ENCODE results near the gene SASH1.

Gene SASH1

GRCh38 chr6:148461986-148462577 is 119.4 kb downstream of the SASH1 start:
- no peak for DNase-seq

- no peak for DNase-seq
Measured at GRCh38 chr6:148463671-148464070, 121.0 kb downstream of the SASH1 start.

DNA sequence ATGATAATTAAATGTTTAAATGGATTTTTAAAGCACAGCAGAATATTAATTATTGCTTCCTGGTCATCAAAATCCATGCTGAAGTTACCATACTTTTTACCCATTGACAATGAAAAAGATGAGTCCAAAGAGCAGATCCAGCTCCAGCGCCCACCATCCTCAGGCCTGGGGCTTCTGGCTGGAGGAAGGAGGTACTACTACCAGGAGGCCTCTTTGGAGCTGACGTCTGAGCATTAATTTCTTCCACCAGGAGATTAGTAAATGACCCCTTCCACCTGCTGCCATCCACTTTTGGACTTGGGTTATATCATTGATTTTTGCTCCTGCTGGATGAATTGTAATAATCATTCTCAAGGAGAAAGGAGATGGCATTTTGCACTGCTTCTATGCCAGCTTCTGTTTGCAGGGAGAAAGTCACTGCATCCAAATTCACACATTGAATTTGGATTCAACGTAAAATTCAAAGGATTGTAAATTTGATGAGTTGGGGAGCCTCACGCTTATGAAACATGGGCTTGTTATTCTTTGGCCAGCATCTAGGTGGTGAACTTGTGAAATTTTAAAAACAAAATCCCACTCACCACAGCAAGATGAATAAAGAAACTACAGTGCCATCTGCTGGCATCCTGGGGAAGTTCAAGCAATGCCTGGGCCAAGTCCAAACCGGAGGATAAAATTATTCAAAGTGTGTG is 121.8 kb downstream of the SASH1 start:
- DNase-seq = peak; percentile 70

DNA sequence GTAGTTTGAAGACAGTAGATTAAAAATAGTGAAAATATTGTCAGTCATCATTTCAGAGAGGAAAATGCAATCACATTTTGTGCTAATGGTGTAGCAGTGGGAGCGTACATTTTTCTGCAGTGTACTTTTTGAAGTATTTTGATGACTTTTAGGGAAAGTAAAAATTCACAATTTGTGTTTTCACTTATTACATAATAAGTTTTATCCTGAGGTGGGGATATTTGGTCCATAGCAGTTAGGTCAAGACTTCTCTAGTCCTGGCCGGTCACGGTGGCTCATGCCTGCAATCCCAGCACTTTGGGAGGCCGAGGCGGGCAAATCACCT is 122.3 kb downstream of the SASH1 start:
- no peak for DNase-seq

DNA sequence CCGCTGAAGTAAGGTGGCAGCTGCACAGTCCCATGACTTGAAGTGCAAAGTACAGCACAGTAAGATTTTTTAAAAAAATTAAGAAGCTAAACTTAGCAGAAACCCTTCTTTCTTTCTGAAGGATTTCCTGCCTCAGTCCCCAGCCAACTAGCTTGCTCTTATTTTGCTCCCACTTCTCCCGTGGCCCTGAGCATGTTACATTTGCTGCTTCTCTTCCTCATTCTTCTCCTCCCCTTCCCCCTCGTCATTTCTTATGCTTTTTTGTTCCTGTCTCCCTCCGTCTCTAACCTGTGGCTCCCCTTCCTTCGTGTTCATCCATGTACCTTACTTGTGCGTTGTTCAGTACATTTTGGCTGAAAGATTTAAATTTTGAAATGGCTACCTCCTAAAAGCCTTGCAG is 123.0 kb downstream of the SASH1 start:
- DNase-seq = no peak

- no peak for DNase-seq
Measured at GRCh38 chr6:148466158-148466557, 123.5 kb downstream of the SASH1 start.

GRCh38 chr6:148467926-148468325 is 125.3 kb downstream of the SASH1 start:
- DNase-seq = no peak

GRCh38 chr6:148470156-148470555 is 127.5 kb downstream of the SASH1 start:
- no peak for DNase-seq

DNA sequence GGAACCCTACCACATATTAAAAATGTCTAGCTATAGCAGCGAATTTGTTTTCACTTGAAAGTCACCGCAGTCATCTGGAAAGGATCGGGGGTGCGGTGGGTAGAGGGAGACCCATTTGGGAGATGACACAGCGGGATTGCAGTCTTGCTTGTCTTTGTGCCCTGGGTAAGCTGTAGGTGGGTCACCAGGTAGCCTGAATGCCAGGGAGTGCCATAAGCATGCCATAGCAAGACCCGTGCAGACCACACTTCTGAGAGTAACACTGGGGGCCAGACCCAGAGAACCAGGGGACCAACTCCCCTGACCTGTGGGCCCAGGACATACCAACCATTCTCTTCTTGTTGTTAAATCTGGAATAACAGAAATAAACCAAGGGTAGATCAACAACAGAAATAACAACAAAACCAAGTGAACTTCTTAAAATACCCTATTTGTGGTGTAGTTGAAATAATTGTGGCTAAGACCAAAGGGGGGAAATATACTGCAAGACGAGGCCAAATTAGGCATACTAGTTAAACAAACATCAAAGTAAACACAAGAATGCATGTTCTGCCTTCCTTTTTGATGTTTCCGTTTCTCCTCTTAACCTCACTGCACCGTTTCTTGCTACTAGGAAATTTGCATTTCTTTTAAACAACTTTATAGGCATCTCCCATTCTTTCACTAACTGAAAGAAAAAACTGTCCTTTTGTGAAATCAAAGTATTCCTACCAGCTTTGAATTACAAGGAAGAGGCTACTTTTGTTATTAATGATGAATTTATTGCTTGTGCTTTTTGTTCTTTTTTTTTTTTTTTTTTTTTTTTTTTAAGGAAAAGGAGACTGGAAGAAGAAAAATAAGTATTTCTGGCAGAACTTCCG is 128.2 kb downstream of the SASH1 start:
- DNase-seq = no peak

GRCh38 chr6:148471624-148472159 is 129.1 kb downstream of the SASH1 start:
- no peak for DNase-seq

GRCh38 chr6:148472171-148473105 is 129.8 kb downstream of the SASH1 start:
- no peak for DNase-seq

DNA sequence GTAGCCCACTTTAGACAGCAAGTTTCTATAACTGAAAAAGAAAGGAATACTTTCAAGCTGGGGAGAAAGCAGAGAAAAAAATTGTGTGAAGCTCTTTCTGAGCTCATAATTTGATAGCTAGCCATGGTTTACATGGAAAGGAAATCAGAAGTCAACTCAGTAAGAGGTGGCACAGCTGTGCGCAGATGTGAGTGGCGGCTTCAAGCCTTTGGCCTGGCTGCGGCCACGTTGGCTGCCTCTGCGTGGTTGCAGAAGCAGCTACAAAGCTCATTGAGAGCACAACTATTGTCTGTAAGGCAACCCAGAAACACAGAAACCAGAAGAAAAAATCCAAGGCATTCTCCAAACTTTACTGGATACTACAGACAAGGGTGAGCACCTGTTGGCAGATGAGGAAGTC is 136.9 kb downstream of the SASH1 start:
- no peak for DNase-seq

DNA sequence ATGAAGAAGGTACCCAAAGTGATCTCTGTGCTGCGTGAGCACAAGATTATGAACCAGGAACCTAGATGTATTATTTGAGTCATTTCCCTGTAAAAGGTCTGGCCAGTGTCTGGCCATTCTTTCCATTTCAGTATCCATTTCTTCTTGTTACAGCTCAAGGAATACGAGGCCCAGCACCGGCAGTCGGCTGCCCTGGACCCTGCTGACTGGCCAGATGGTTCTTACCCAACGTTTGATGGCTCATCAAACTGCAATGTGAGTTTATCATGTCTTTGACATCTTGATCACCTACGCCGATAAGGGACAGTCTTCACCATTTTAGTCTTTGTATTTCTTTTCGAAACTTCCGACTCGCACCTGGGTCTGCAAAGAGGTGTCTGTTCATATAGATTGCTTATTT is 144.8 kb downstream of the SASH1 start:
- DNase-seq = no peak

DNA sequence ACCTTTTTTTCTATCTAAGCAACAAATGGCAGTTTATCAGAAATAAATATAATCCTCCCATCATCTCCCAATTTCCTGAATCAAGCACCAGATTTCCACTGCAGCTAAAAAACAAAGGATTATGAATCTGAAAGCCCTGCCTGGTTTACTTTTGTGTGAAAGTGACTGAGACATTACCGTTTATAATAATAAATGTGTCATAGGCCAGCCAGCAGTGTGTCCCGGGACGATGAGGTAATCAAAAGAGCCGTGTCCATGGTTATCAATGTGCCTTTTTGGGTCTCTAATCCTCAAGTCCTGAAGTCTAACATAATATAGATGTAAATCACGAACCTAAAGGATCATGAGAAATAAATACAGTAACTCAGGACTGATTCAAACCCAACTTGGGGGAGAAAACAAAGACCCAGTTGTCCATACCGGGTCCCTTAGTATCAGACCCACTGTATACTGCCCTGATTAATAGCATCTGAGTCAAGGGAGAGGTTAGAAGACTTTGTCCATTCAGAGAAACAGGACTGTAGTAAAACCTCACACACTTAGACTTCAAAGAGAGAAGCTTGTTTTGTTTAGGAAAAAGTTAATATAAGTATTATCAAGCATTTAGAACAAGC is 149.1 kb downstream of the SASH1 start:
- DNase-seq = no peak

DNA sequence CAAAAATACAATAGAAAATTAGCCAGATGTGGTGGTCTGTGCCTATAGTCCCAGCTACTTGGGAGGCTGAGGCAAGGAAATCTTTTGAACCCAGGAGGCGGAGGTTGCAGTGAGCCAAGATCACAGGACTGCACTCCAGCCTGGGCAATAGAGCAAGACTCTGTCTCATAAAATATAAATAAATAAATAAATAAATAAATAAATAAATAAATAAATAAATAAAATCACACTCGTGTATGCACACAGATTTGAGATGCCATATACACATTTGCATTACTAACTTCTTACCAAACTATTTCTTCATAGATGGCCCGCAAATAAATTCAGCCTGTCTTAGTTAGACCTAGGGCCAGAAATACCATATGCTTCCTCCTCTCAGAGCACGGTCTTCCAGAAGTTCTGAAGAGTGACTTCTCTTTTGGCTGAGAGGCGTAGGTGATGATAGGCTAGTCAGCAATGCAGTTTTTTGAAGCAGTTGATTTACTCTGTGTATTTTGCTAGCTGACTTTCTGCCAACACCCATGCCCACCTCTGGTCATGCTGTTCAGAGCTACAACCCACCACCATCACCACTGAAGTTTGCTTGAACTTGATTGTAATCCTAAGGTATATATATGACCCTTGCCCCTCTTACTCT is 150.1 kb downstream of the SASH1 start:
- DNase-seq = no peak

DNA sequence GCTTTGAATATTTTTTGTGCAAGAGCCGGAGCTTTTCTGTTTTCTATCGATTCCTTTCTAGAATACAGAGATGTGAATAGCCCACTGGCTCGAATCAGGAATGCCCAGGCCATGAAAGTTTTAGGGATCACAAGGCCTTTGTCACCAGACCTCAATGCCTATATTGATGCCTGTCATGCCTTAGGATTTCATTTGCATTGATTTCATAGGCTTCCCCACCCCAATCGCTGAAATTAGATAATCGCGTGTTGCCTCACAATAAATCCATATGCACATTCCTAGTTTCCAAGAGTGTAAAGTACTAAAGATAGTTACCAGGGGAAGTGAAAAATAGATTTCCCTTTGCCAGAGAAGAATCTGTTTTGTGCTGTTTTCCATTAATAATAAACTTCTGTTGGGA is 150.8 kb downstream of the SASH1 start:
- no peak for DNase-seq

- no peak for DNase-seq
Measured at GRCh38 chr6:148494226-148494625, 151.6 kb downstream of the SASH1 start.

DNA sequence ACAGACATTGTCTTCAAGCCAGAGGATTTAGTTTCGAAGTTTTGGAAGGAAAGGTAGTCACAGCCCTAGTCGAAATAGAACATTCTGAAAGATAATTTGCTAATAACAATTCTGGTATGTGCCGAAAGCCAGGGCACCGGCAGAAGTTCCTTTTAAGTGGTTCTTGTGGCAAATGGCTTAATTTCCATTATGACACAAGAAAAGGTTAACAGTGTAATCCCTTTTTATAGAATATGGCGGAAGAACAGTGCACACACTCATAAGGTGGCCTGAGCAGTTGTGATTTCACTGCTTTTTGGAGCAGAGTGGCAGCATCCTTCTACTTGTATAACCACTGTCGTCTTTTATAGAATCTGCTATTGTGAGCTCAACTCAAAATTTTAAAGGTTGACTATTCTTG is 152.4 kb downstream of the SASH1 start:
- no peak for DNase-seq

DNA sequence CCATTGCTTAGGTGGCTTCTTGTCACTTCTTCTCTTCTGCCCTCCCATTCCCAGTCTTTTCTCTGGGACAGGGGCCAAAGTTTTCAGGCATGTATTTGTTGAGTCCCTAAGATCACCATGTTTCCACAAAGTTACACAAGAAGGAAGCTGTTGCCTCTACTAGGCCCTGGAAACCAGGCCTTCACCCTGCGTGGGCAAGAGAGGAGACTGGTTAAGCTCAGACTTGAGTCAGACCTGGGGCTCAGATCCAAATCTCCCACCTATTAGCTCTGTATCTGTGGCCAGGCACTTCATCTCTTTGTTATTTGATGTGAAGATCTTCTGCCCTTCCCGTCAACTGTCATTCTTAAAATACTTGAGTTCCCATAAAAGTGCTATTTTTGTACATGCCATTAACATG is 154.6 kb downstream of the SASH1 start:
- no peak for DNase-seq

DNA sequence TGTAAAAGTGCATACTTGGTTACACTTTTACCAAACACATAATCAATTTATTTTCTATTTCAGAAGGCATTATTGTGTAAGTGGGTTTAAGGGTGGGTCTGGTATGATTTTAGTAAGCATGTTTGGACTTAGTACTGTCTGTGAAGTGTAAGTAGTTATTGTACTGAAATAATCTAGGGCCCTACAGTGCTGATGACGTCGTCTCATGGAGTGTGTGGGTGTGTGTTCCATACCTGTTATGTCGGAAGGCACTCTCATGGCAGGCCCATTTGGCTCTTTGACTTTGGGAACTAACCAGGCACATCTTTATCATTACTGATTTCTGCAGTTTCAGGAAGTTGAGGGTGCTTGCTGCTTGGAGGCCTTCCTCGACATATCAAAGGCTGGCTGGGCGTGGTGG is 155.1 kb downstream of the SASH1 start:
- DNase-seq = no peak

GRCh38 chr6:148500402-148500801 is 157.8 kb downstream of the SASH1 start:
- DNase-seq = no peak

DNA sequence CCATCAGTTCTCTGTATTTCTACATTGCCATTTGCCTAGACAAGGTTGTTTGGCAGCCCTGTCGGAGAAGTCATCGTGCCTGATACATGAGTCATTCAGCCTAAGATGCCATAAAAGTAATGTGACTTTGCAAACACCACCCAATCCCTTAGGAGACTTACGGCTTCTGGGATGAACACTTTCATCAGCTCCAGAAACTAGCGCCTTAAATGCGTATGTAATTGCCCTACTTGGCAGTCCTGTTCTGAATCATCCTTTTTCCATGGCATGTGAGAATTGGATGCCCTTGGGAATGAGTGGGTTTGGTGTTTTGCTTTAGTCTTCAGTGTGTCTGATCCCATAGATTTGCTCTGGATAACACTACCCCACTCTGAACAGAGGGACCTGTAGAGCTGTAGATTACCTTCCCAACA is 158.5 kb downstream of the SASH1 start:
- DNase-seq = no peak

Data from activated CD4-positive, alpha-beta T cell treated with anti-CD3 and anti-CD28 coated beads for 48 hours (primary cell).